NCI-H1436 treated with DMSO at 0.1 percent for 48 hours (cell line): ENCODE results near the gene GIT1.

Source experiments
- DNase-seq: peaks from one replicate; lab custom pipeline; 2025; lab: John Stamatoyannopoulos, UW

GIT1 gene

DNA sequence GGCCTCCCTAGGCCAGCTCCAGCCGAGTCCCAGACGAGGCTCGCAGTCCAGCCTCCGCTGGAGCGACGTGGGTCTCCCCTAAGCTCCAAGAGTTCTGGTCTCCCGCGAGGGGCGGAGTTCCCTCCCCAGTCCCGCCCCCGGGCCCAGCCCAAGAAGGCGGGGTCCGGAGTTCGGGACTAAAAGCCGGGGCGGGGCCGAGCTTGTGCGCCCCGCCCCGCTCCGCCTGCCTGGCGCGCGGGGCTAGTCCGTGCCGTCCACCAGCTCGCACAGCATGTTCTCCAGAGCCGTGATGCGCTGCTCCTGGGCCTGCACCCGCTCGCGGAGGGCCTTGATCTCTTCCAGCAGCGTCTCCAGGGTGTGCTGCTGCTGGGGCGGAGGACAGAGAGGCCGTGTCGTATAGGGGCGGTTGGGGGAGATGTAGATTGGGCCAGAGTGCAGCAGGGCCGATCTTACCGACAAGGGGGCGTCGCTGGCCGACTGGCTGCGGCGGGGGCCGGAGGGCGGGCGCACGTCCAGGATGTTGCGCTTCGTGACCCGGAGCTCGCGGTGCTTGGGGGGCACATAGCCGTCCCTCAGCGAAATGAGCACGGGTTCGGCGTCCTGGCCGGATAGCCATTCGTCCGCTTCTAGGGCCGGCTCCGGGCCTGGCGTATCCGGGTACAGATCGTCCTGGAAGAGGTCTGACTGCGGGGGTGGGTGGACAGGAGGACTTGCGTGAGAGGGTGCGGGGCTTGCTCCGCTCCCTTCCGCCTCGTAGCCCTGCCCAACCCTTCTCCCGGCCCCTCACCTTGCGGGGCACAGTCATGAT is 26.2 kb upstream of the GIT1 start:
- DNase-seq = no peak

DNA sequence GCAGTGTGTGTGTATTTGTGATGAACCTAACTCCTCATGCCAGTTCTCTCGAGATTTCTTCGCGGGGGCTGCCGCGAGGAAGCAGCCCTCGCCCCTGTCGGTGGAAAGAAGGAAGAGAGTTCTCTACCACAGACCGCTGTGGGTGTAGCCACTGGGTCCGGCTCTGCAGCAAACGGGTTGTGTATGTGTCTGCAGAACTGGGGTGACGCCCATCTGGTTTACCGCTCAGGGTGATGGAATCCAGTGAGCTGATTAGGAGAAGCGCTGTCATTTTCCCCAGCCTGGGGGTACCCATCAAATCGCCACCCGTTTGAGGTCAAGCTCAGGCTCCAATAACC is 25.6 kb upstream of the GIT1 start:
- DNase-seq = no peak

DNA sequence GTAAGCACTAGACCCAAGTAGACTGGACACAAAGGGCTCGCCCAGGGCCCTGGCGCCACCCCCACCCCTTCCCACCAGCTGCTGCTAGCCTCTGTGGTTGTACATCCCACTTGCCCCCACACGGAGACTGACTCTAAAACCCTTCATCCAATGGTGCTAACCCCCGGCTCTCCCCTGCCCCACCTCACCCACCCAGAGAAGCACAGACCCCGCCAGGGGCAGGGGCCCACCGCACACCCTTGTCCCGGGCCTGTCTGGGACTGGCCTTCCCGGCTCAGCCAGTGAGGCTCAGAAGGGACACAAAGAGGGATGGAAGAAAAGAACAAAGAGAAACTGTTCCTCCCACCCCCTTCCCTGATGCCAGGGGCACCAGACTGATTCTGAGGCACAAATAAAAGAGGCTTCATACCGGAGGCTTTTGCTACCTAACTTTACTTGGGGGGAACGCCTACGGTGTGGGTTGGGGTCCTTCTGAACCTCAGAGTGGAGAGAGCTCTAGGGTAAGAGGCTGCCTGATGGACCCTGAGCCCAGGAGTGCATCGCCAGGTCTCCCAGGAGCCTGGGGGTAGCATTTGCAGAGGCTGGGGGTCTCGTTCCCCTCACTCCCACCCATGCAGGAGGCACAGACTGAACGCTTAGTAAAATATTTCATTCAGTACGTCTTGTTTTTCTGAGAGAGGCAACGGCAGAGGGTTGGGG is 25.1 kb upstream of the GIT1 start:
- no peak for DNase-seq

DNA sequence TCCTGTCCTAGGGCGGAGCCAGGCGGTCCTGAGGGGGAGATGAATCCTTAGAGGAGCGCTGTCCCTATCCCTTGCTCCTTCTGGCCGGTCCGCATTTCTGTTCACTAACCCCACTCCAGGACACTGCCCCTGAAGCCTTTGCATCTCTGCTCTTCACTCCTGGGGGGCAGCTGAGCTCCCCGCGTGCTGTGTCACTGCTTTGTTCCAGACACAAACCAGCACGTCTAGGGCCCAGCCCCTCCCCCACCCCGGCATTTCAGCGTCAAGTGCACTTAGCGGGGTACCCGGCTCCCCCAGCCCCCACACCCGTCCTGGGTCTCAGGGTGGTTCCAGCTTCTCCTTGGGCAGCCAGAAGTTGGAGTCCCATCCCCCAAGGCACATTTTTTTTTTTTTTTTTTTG is 24.4 kb upstream of the GIT1 start:
- no peak for DNase-seq

DNA sequence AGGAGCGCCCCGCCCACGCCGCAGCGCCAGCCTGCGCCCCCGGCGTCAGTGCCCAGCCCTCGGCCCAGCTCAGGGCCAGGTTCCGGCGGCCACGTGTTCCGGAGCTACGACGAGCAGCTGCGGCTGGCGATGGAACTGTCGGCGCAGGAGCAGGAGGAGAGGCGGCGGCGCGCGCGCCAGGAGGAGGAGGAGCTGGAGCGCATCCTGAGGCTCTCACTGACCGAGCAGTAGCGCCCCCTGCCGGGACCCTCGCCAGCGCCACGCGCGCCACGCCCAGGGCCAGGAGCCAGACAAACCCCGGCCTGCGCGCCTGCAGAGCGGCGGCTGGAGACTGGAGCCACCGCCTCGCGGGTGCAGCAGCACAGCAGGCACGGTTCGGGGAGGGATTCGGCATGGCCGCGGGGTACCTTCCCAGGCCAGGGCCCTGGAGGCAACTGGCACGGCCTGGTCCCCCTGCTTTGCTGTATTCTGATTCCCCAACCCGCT is 23.9 kb upstream of the GIT1 start:
- no peak for DNase-seq

DNA sequence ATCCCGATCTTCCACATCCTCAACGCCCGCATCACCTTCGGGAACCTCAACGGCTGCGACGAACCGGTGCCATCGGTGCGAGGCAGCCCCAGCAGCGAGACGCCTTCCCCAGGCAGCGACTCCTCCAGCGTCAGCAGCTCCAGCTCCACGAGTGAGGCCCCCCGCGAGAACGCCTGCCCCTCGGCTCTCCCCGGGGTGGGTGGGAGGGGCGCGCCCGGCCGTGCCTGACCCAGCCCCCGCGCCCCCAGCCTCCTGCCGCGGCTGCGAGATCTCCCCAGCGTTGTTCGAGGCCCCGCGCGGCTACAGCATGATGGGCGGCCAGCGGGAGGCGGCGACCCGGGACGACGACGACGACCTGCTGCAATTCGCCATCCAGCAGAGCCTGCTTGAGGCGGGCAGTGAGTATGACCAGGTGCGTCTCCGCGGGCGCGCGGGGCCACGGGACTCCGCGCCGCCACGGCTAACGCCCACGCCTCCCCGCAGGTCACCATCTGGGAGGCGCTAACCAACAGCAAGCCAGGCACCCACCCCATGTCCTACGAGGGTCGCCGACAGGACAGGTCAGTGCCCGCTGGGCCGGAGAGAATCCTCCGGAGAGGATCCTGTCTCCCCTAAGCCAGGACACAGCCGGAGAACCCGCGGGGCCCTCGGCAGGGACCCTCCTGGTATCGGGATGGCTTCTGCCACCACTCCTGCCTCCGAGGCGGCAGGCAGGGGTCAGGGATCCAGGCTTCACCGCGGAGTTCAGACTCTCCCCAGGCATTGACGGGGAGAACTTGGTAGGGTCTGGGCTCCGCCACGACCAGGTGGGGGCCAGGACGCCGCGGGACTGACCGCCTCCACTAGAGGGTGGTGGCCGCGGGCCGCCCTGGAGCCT is 23.2 kb upstream of the GIT1 start:
- DNase-seq = no peak

DNA sequence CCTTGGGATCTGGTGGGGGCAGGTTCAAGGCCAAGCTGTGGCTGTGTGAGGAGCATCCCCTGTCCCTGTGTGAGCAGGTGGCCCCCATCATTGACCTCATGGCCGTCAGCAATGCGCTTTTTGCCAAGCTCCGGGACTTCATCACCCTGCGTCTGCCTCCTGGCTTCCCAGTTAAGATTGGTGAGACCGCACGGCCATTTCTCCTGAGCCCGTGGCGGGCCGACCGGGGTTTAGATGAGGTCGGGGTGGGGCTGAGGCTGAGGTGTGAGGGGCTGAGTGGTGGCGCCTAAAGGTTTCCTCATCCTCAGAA is 22.6 kb upstream of the GIT1 start:
- no peak for DNase-seq

DNA sequence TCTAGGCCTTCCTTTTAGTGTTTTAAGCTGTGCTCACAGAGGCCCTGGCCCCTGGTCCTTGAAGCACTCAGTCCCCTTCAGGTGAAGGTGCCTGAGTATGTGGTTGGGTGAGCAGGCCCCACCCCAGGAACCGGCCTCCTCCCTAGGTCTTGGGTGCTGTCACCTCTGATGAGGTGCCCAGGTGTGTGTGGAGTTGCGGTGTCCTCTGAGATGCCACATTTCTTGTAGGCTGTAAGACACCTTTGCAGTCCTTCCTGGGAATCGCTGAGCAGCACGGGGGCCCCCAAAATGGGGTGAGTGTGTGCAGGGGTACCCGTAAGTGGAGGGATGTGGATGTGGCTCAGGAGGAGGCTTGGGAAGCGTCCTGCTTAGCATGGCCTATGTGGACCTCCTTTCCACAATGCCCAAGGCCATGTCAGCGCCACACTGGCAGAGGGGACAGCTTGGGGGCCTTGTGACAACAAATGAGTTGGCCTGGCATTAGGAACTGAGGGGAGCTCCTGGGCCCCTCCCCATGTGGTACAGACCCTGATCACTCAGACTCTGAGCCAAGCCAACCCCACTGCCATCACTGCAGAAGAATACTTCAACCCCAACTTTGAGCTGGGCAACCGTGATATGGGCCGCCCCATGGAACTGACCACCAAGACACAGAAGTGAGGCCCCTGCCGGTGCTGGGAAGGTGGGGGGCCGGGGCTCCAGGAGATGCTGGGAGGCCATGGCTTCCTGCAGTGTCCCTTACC is 22.1 kb upstream of the GIT1 start:
- DNase-seq = no peak

DNA sequence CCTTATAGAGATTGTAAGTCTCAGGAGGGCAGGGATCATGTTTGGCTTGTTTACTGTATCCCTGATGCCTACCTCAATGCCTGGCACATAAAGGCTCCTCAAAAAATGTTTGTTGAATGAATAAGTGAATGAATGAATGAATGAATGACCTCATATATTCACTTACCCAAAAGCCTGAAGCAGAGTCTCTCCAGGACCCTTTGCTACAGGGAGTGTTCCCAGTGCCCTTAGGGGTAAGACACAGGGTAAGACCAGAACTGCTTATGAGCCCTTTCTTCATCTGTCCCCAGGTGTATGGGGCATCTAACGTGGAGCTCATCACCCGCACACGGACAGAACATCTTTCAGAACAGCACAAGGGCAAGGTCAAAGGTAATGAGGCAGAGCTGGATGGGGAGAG is 20.9 kb upstream of the GIT1 start:
- DNase-seq = no peak

DNA sequence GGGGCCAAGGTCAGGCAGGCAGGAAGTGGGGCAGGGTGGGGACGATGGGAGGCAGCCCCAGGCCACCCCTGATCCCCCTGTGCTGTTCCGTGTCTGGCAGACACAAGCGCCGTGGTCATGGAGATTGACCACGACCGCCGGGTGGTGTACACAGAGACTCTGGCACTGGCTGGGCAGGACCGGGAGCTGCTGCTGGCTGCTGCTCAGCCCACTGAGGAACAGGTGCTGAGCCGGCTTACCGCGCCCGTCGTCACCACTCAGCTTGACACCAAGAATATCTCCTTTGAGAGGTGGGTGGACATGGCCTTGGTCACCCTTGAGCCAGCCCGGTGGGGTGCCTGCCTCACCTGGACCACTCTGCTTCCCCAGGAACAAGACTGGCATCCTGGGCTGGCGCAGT is 19.5 kb upstream of the GIT1 start:
- DNase-seq = no peak

DNA sequence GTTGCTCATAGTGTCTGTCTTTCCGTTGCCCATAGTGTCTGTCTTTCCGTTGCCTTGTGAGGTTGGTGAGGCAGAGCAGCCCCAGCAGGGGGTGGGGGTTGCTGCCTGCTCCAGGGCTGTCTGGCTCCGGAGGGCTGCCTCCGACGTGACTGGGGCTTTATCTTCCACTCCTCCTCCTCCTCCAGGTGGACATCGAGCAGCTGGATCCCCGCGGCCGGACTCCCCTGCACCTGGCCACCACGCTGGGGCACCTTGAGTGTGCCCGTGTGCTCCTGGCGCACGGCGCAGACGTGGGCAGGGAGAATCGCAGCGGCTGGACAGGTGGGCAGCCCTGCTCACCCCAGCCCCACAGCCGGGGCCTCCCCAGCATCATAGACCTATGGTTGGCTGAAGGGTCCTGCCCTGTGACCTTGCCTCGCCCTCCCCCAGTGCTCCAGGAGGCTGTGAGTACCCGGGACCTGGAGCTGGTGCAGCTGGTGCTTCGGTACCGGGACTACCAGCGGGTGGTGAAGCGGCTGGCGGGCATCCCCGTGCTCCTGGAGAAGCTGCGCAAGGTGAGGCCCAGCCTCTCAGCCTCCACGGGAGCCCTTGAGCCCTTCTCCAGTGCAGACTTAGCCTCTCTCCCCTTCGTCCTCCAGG is 18.2 kb upstream of the GIT1 start:
- no peak for DNase-seq

DNA sequence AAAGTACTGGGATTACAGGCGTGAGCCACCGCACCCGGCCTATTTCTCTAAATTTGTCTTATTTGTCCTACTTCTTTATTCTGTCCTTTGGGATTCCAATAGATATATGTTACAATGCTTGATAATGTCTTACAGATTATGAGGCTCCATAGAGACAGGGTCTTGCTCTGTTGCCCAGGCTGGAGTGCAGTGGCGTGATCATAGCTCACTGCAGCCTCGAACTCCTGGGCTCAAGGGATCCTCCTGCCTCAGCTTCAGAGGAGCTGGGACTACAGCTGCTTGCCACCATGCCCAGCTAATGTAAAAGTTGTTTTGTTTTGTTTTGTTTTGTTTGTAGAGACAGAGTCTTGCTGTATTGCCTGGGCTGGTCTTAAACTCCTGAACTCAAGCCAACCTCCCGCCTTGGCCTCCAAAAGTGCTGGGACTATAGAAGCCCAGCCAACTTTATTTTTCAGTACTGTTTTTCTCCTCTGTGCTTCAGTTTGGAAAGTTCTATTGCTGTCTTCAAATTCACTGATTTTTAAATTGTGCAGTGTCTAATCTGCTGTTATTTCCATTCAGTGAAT is 13.7 kb upstream of the GIT1 start:
- DNase-seq = no peak

DNA sequence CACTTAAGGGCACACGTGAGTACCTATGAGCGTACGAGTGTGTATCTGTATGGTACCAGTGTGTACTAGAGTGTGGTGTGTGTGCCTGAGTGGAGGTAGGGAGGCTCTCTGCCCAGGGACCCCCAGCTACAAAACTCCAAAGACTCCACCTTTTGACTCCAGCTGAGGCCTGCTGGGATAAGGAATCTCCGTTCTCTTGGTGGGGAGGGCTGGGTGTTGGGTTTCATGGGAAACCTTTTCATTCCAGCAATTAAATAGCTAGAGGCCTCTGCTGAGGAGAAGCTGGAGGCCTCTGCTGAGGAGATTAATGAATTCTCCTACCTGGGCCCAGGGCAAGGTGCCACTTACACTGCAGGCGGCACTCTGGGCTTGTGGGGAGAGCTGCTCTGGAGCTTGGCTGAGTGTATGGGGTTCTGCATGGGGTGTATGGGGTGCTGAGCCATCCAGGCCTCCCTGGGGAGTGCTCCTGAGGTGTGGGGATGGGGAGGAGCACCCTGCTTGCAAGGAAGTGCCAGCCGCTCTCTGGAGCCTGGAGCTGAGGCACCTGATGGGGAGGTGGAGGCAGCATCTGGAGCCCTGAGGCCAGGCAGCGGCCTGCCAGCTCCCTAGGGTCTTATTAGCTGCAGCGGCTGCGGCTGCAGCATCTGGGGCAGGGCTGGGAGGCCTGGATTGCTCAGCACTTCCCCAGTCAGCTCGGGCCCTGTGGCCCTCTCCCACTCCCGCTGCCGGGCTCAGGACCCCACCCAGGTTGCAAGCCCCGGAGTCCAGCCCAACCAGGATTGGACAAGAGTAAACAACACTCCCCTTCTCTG is 8.1 kb upstream of the GIT1 start:
- no peak for DNase-seq

DNA sequence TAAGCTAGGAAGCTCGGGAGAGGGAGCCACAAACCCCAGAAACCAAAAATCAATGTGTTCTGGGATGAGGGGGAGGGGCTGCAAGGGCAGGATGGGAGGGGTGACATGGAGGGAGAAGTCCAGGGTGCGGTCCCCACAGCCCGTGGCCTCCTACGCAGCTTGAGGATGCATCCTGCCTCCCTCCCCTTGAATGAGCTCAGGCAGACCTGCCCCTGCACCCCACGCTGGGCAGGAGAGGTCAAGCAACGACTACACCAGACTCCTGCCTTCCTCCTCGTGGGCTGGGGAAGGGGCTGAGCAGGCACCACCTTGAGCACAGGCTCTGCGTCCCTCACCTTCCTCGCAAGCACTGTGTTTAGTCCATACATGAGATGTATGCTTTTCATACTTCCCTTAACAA is 7.4 kb upstream of the GIT1 start:
- DNase-seq = no peak

DNA sequence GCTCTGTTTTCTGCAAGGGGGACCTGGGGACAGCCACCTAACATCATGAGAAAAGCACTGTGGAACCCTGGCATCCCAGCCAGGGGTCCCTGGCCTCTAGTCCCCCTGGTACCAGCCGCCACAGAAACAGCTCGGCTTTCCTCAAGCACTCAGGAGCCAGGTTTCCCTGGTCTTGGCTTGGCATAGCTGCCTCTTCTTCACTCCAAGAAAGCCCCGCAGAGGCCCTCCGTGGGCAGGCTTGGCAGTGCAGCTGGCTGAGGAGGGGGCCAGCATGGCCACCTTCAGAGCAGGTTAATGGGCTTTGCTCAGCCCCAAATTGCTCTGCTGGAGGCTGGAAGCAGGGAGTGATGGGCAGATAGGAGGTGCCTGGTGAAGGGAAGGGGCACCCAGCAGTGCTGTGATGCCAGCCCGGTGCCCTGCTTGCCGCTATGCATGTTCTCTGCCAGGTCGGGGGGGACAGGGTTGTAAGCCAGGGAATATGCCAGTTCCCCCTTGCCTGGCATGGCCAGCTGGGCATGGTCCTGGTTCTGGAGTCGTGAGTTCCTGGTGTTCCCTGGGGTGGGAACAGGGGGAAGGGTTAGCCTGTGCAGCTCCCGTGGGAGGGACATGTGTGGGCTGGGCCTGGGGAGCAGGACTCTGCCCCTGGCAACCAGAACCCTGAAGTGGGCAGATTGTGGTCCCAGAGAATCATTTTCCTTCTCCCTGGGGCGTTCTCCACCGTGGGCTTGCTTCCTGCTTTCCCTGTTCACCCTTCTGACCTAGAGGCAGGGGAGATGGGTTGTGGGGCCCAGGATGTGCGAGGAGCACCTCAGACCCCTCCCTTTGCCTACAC is 6.7 kb upstream of the GIT1 start:
- DNase-seq = no peak

DNA sequence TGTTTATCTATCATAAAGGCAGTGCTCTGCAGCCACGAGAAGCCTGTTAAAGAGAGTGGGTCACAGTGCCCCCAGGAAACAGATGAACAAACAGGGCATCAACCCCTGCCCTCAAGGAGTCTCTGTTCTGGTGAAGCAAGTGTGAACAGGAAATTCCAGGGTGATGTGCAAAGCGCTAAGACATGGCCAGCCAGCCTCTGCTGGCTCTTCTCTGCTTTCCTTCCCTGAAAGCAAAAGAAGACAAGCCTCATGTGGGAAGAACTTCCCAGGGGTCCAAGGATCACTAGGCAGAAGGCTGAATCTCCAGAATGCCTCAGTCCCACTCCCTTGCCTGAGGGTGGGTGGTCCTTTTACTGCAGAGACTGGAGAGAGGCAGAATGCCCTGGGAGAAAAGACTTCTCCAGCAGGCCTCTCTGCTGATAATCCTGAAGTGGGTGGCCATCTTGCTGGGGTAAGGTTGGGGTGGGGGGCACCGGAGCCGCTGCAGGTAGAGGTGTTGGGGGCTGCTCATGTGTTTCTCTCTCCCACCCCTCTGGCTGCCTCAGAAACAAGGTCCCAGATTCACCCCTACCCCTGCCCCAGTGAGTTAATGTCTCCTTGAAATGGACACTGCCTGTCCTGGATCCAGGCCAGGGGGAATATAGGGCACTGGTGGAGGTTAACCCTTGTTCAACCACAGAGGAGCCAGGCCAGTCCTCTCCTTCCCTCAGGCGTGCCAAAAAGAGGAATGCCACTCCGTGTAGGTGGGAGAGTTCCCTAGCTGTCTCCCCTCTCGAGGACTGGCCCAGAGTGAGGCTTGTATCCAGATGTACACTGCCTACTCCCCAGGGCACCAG is 5.9 kb upstream of the GIT1 start:
- no peak for DNase-seq

DNA sequence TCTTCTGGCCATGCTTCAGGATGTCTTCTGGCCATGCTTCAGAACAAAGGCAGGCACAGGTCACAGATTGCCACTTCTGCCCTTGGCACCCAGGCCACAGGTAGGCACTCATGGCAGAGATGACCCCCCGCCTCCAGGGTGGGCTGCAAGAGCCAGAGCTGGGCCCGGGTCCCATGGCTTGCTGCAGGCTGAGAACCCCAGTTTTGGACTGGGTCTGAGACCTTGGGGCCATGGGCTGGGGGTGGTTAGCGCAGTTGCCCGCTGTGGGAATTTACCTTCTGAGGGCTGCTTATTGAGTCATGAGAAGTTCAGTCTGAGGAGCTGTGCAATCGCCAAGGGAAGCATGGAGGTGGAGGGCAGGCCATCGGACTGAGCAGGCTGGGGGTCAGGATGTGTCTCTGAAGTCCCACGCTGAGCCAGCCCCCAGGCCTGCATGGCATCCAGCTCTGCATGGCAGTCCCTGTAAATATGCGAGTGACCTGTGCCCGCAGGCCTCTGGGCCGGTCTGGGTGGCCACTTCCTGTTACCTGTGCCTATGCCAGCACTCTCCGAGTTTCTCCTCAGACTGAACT is 5.2 kb upstream of the GIT1 start:
- DNase-seq = no peak
